ENCODE data around the gene MARCHF10.

MARCHF10 gene

GRCh38 chr17:62705156-62705777 is 102.8 kb downstream of the MARCHF10 start:
- H3K79me2 ChIP-seq = no peaks in the 10 kb centered on the region
- H3K4me3 ChIP-seq (ENCODE audit: low read depth, low read length) = no peak overlapping the region
- H2AFZ ChIP-seq = peak overlapping the region; percentile 36
- H3K4me2 ChIP-seq (ENCODE audit: low read length) = peak overlapping the region; percentile 86
- H3K36me3 ChIP-seq (ENCODE audit: control insufficient read depth, insufficient read depth, low read length) = no peaks in the 10 kb centered on the region
- no peaks in the 10 kb centered on the region for H3K9me3 ChIP-seq (ENCODE audit: control insufficient read depth, low read length)
- H3K27me3 ChIP-seq (ENCODE audit: control insufficient read depth, insufficient read depth, low read length) = no peaks in the 10 kb centered on the region
- no peak overlapping the region for H3K9ac ChIP-seq
- peaks cover 25% of the 10 kb centered on the region for H3K4me1 ChIP-seq
- peak overlapping the region; percentile 45 for H3K27ac ChIP-seq
- TF ChIP-seq, protein P1, sequence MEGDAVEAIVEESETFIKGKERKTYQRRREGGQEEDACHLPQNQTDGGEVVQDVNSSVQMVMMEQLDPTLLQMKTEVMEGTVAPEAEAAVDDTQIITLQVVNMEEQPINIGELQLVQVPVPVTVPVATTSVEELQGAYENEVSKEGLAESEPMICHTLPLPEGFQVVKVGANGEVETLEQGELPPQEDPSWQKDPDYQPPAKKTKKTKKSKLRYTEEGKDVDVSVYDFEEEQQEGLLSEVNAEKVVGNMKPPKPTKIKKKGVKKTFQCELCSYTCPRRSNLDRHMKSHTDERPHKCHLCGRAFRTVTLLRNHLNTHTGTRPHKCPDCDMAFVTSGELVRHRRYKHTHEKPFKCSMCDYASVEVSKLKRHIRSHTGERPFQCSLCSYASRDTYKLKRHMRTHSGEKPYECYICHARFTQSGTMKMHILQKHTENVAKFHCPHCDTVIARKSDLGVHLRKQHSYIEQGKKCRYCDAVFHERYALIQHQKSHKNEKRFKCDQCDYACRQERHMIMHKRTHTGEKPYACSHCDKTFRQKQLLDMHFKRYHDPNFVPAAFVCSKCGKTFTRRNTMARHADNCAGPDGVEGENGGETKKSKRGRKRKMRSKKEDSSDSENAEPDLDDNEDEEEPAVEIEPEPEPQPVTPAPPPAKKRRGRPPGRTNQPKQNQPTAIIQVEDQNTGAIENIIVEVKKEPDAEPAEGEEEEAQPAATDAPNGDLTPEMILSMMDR (IDR thresholded peaks at IDR 0.05) = no peak

DNA sequence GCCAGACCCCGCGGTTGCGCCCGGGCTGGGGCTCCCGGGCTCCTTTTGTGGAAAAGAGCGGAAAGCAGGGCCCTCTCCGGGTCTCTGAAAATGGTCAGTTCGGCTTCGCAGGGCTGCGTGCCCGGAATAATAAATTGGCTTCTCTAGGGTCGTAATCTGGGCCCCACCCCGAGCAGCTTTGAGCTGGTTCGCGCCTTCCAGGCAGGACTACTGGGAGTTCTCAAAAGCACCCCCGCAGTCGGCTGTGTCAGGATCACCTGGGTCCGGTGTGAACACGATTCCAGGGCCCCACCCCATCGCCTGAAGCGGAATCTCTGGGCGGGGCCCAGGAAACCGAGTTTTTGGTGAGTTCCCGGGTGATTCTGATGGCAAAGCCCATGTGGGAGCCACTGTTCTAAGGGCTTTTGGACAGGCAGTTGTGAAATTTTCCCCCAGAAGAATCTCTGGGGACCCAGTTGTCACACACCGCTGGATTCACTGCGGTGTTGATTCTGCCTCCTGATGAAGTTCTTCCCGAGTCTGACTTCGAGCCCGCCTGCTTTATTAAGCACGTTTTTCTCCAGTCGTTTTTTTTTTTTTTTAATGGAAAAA is 103.6 kb downstream of the MARCHF10 start:
- peak overlapping the region; percentile 95 for H2AFZ ChIP-seq
- H3K9ac ChIP-seq = peak overlapping the region; percentile 81
- no peaks in the 10 kb centered on the region for H3K36me3 ChIP-seq (ENCODE audit: control insufficient read depth, insufficient read depth, low read length)
- peak overlapping the region; percentile 52 for H3K4me3 ChIP-seq (ENCODE audit: low read depth, low read length)
- H3K4me2 ChIP-seq (ENCODE audit: low read length) = peak overlapping the region; percentile 86
- H3K27me3 ChIP-seq (ENCODE audit: control insufficient read depth, insufficient read depth, low read length) = no peaks in the 10 kb centered on the region
- H3K9me3 ChIP-seq (ENCODE audit: control insufficient read depth, low read length) = no peaks in the 10 kb centered on the region
- peaks cover 18% of the 10 kb centered on the region for H3K4me1 ChIP-seq
- peak overlapping the region; percentile 45 for H3K27ac ChIP-seq
- H3K79me2 ChIP-seq = no peaks in the 10 kb centered on the region
- TF ChIP-seq, protein P1 (IDR thresholded peaks at IDR 0.05) = no peak

DNA sequence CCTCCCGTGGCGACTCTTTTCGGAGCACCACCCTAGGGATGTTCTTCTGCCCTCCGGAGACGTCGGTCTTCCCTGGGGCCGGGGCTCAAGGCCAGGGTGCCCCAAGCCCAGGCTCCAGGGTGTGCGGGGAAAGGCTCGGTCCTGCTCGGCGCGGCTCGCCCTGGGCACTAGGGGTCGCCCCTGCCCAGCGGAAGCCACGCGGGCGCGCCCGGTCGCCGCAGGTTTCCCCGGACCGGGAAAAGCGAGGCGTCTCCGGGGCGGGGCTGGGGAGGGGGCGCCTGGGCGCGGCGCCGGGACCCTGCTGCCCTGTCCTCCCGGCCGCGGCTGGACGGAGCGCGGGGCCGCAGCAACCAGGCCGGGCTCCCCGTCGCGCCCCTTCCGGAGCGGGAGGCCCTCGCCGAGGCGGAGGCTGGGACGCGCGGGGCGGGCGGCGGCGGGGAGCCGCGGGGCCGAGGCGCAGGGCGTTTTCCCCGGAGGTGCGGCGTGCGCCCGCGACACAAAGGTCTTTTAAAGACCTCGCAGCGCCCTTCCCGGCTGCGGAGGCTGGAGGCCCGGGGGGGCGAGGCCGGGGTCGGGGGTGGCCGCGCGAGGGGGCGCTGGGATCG is 104.2 kb downstream of the MARCHF10 start:
- Histone ChIP-seq H3K27me3 (ENCODE audit: control insufficient read depth, insufficient read depth, low read length) (no peaks in the 10 kb centered on the region), H3K9me3 (ENCODE audit: control insufficient read depth, low read length) (no peaks in the 10 kb centered on the region), H3K36me3 (ENCODE audit: control insufficient read depth, insufficient read depth, low read length) (no peaks in the 10 kb centered on the region), H3K79me2 (no peaks in the 10 kb centered on the region), H3K4me2 (ENCODE audit: low read length) (peak overlapping the region; percentile 86), H3K9ac (peak overlapping the region; percentile 81), H3K27ac (peak overlapping the region; percentile 1), H3K4me1 (peaks cover 18% of the 10 kb centered on the region), H3K4me3 (ENCODE audit: low read depth, low read length) (peak overlapping the region; percentile 52), H2AFZ (peak overlapping the region; percentile 95)
- TF ChIP-seq, protein P1 (IDR thresholded peaks at IDR 0.05) = peak; percentile 85

DNA sequence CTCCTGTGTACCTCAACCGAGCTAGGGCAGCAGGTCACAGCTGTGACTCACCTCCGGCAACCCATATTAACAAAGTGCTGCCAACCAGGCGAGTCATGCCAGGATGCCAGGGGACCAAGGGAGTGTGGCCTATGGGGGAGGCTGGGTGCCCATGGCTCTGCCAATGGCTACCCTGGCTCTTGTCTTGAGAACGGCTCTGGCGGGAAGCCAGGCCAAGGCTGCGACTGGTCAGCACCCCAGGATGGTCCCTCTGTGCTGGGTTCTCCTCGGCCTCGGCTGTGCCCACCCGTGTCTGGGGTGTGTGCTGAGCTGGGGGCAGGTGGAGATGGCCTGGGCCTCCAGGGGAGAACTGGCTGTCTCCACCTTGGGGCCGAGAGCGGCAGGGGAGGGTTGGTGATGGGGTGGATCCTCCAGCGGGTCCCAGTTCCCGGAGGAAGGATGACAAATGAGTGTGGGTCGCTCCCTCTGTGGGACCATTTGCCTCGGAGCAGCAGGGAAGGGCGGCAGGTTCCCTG is 104.8 kb downstream of the MARCHF10 start:
- peak overlapping the region; percentile 4 for H3K4me3 ChIP-seq (ENCODE audit: low read depth, low read length)

More for the DNA sequence above, 104.8 kb downstream of the MARCHF10 start:
- TF ChIP-seq, protein P1 (IDR thresholded peaks at IDR 0.05) = no peak
- Histone ChIP-seq H3K79me2 (no peaks in the 10 kb centered on the region), H3K36me3 (ENCODE audit: control insufficient read depth, insufficient read depth, low read length) (no peaks in the 10 kb centered on the region), H3K4me1 (peaks cover 18% of the 10 kb centered on the region), H3K9me3 (ENCODE audit: control insufficient read depth, low read length) (no peaks in the 10 kb centered on the region), H2AFZ (peak overlapping the region; percentile 68), H3K9ac (no peak overlapping the region), H3K27me3 (ENCODE audit: control insufficient read depth, insufficient read depth, low read length) (no peaks in the 10 kb centered on the region), H3K4me2 (ENCODE audit: low read length) (no peak overlapping the region), H3K27ac (peak overlapping the region; percentile 1)
